ENCODE results near the gene CAST. TPM values are rescaled to one million over a fixed set of nuclear protein-coding genes. Genes with fewer than 3 reads are reported as not detected.

CAST gene
- total and polyA plus RNA-seq, 2 donors (not counting 1 experiment from before 2014, with no cell fraction given), result 41.0 to 231 TPM

DNA sequence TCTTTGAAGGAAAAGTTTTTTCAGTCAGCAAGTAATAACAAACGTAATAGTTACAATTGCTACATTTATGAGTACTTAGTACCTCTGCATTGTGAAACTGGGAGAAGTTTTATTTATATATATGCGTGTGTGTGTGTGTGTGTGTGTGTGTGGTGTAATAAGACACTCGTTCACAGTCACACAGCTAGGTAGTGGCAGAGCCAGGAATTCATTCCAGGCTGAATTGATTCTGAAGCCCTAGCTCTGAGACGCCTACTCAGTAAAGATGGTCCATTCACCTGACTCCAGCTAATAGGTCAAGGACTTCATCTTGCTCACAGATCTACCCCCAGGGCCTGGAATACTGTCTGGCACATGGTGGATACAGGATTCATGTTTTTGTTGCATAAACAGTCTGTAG is 13.6 kb upstream of the CAST start:
- H2AFZ ChIP-seq (ENCODE audit: insufficient read depth, low read depth, low read length, poor library complexity, severe bottlenecking), result no peak overlapping the region
- Mint-ChIP-seq H3K27me3 (peaks cover 15% of the 10 kb centered on the region), H3K4me3 (no peak overlapping the region), H3K4me1 (peaks cover 3% of the 10 kb centered on the region), H3K9me3 (ENCODE audit: insufficient read depth) (no peaks in the 10 kb centered on the region), H3K27ac (no peak overlapping the region)
- CTCF ChIA-PET, result no interaction called here
- H3K27ac ChIP-seq (ENCODE audit: low read length in 2 of 2), result no peak overlapping the region
- ATAC-seq (ENCODE audit: low read depth), result no peak
- no peaks in the 10 kb centered on the region for H3K9me3 ChIP-seq (ENCODE audit: control extremely low read depth in 1 of 3, control insufficient read depth in 2 of 3, insufficient read depth in 1 of 3, low read length in 2 of 3)
- H3K4me3 ChIP-seq (ENCODE audit: control extremely low read depth in 1 of 5, extremely low read depth in 1 of 5, insufficient read depth in 1 of 5, low read depth in 2 of 5, low read length in 4 of 5), result no peak overlapping the region
- no peaks in the 10 kb centered on the region for H3K36me3 ChIP-seq (replicated peaks in 1 of 2; ENCODE audit: control extremely low read depth in 1 of 2, control insufficient read depth in 1 of 2, extremely low read depth in 1 of 2, insufficient read depth in 2 of 2, low read length in 1 of 2)
- H3K27me3 ChIP-seq (replicated peaks in 1 of 4; ENCODE audit: control extremely low read depth in 1 of 4, control insufficient read depth in 3 of 4, insufficient read depth in 4 of 4, low read length in 3 of 4), result peaks cover 0 to 11% (median 6%) of the 10 kb centered on the region in 4 experiments
- WGBS (ENCODE audit: insufficient coverage), result 45% methylated on average over 2 of the region's 4 CpGs
- H3K4me2 ChIP-seq (replicated peaks; ENCODE audit: low read depth, low read length, poor library complexity, severe bottlenecking), result no peak overlapping the region
- no peaks in the 10 kb centered on the region for H3K79me2 ChIP-seq (ENCODE audit: control insufficient read depth, insufficient read depth, low read length)
- no peaks in the 10 kb centered on the region for H4K20me1 ChIP-seq (ENCODE audit: control insufficient read depth, insufficient read depth, low read length, poor library complexity, severe bottlenecking)
- POLR2A ChIA-PET, result interaction anchor here (0.7 kb wide), 1 partner anchor 42 kb away, joined by 3 read pairs; no protein-coding TSS in a partner anchor
- intact Hi-C loops (cut with micrococcal nuclease), result no loop called here
- no peak overlapping the region for H3K9ac ChIP-seq (ENCODE audit: low read length)
- DNase-seq, result no peak
- TF ChIP-seq EZH2 (IDR thresholded peaks at IDR 0.05; ENCODE audit: borderline replicate concordance, insufficient read depth, low read depth, low read length, poor library complexity, severe bottlenecking), result no peak
- TF ChIP-seq, protein P1, sequence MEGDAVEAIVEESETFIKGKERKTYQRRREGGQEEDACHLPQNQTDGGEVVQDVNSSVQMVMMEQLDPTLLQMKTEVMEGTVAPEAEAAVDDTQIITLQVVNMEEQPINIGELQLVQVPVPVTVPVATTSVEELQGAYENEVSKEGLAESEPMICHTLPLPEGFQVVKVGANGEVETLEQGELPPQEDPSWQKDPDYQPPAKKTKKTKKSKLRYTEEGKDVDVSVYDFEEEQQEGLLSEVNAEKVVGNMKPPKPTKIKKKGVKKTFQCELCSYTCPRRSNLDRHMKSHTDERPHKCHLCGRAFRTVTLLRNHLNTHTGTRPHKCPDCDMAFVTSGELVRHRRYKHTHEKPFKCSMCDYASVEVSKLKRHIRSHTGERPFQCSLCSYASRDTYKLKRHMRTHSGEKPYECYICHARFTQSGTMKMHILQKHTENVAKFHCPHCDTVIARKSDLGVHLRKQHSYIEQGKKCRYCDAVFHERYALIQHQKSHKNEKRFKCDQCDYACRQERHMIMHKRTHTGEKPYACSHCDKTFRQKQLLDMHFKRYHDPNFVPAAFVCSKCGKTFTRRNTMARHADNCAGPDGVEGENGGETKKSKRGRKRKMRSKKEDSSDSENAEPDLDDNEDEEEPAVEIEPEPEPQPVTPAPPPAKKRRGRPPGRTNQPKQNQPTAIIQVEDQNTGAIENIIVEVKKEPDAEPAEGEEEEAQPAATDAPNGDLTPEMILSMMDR (IDR thresholded peaks at IDR 0.05), result no peak
- no peaks in the 10 kb centered on the region for H3K4me1 ChIP-seq (ENCODE audit: control insufficient read depth in 2 of 2, insufficient read depth in 2 of 2, low read length in 2 of 2)

DNA sequence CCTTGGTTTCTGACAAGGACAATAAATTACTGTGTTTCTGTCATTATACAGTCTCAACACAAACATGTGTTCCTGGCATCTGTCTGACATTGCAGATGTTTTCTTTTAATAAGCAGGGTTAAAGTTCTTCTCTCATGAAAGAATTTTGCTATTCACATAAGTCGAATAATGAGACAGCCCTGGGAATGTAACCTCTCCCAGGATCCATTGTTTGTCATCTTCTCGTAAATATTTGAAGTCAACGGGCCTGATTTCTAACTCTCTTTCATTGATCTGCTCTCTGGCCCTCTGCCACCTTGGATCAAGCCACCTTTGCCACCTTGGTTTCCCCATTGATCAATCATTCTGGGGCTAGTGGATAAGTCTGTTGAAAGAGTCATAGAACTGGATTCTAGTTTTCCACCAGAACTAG is 12.9 kb upstream of the CAST start:
- H3K4me2 ChIP-seq (replicated peaks; ENCODE audit: low read depth, low read length, poor library complexity, severe bottlenecking), result no peak overlapping the region

More for the DNA sequence above, 12.9 kb upstream of the CAST start:
- Histone ChIP-seq H3K36me3 (replicated peaks in 1 of 2; ENCODE audit: control extremely low read depth in 1 of 2, control insufficient read depth in 1 of 2, extremely low read depth in 1 of 2, insufficient read depth in 2 of 2, low read length in 1 of 2) (no peaks in the 10 kb centered on the region), H3K9me3 (ENCODE audit: control extremely low read depth in 1 of 3, control insufficient read depth in 2 of 3, insufficient read depth in 1 of 3, low read length in 2 of 3) (no peaks in the 10 kb centered on the region), H3K4me3 (ENCODE audit: control extremely low read depth in 1 of 5, extremely low read depth in 1 of 5, insufficient read depth in 1 of 5, low read depth in 2 of 5, low read length in 4 of 5) (no peak overlapping the region), H2AFZ (ENCODE audit: insufficient read depth, low read depth, low read length, poor library complexity, severe bottlenecking) (no peak overlapping the region), H4K20me1 (ENCODE audit: control insufficient read depth, insufficient read depth, low read length, poor library complexity, severe bottlenecking) (no peaks in the 10 kb centered on the region), H3K27me3 (replicated peaks in 1 of 4; ENCODE audit: control extremely low read depth in 1 of 4, control insufficient read depth in 3 of 4, insufficient read depth in 4 of 4, low read length in 3 of 4) (peaks cover 0 to 11% (median 6%) of the 10 kb centered on the region in 4 experiments), H3K9ac (ENCODE audit: low read length) (no peak overlapping the region), H3K4me1 (ENCODE audit: control insufficient read depth in 2 of 2, insufficient read depth in 2 of 2, low read length in 2 of 2) (no peaks in the 10 kb centered on the region), H3K79me2 (ENCODE audit: control insufficient read depth, insufficient read depth, low read length) (no peaks in the 10 kb centered on the region), H3K27ac (ENCODE audit: low read length in 2 of 2) (no peak overlapping the region)
- TF ChIP-seq EZH2 (IDR thresholded peaks at IDR 0.05; ENCODE audit: borderline replicate concordance, insufficient read depth, low read depth, low read length, poor library complexity, severe bottlenecking), result no peak
- TF ChIP-seq, protein P1 (IDR thresholded peaks at IDR 0.05), result no peak
- 94% methylated on average over 3 of the region's 3 CpGs for WGBS (ENCODE audit: insufficient coverage)
- peaks cover 16% of the 10 kb centered on the region for H3K27me3 Mint-ChIP-seq
- ATAC-seq (ENCODE audit: low read depth) (no peak), DNase-seq (no peak)
- H3K27ac Mint-ChIP-seq, result no peak overlapping the region
- intact Hi-C loops (cut with micrococcal nuclease), result no loop called here
- H3K4me1 Mint-ChIP-seq, result peaks cover 3% of the 10 kb centered on the region
- no peak overlapping the region for H3K4me3 Mint-ChIP-seq
- ChIA-PET POLR2A (interaction anchor here (0.7 kb wide), 1 partner anchor 41 kb away, joined by 3 read pairs; no protein-coding TSS in a partner anchor), CTCF (no interaction called here)
- no peaks in the 10 kb centered on the region for H3K9me3 Mint-ChIP-seq (ENCODE audit: insufficient read depth)
